Body of pancreas (tissue), 4 donors: ENCODE data around the gene EXOC5. TPM values are rescaled to one million over a fixed set of nuclear protein-coding genes. Genes with fewer than 3 reads are reported as not detected.

Experiments used
- ATAC-seq: fragments of 150-250 bp; one replicate; pipeline ENCODE4 v1.9.1; 2016
- DNase-seq, 4 donors: peaks; one replicate each; pipeline ENCODE4 v3.0.0-alpha.2; 2019
- H3K27ac ChIP-seq, 4 donors: fragments of 200-600 bp; sonication (generic); 1 replicate in 3 of 4; 2 replicates in 1 of 4; pipeline versions ENCODE4 v1.5.1 to v1.6.1; 2016 to 2019; ENCODE audit warnings: mild to moderate bottlenecking in 1 of 4, mixed read lengths in 1 of 4, moderate library complexity in 1 of 4
- H3K27me3 ChIP-seq, 2 donors: fragments of 200-600 bp; sonication (generic); one replicate each; pipeline ENCODE4 v1.6.0; 2016; ENCODE audit warnings: mild to moderate bottlenecking in 1 of 2
- H3K36me3 ChIP-seq, 2 donors: fragments of 200-600 bp; sonication (generic); replicated peaks in 1 of 2; 2 replicates each; pipeline ENCODE4 v1.5.1; 2016; ENCODE audit warnings: low read depth in 2 of 2; ENCODE audit not compliant: insufficient read depth in 1 of 2
- H3K4me1 ChIP-seq: fragments of 200-600 bp; sonication (generic); one replicate; pipeline ENCODE4 v1.6.0; 2016
- H3K4me3 ChIP-seq, 2 donors: fragments of 200-600 bp; sonication (generic); 1 replicate in 1 of 2; 2 replicates in 1 of 2; pipeline ENCODE4 v1.5.1; 2016 to 2019
- H3K9me3 ChIP-seq, 3 donors: fragments of 200-600 bp; sonication (generic); 1 replicate in 2 of 3; 2 replicates in 1 of 3; pipeline ENCODE4 v1.5.1; 2016
- POLR2A ChIP-seq, 3 donors: fragments of 450-650 bp; IDR thresholded peaks; one replicate each; pipeline ENCODE4 v1.6.1; 2016; ENCODE audit warnings: antibody characterized with exemption in 3 of 3, mild to moderate bottlenecking in 2 of 3
- WGBS, 2 donors: methylation state at CpG; one replicate each; pipeline ENCODE4 v1.1.5; 2017; 5-methylcytosine and 5-hydroxymethylcytosine counted together
- intact Hi-C: fragments of 100-400 bp; cut with DNase I; formaldehyde crosslinking; loops from one replicate; pipeline ENCODE4 v1.15.1; 2023
- total RNA-seq, 2 donors: library from RNA; depleted of rRNA; stranded (reverse); fragments of >200 nt; gene quantifications; one replicate each; pipeline ENCODE4 v1.1.0, GENCODE V29; 2016
- TF ChIP-seq, protein P1 (sequence below), 7 experiments: fragments of 450-650 bp in 4 of 7; fragments of 200-600 bp in 3 of 7; sonication (generic) in 3 of 7; IDR thresholded peaks; one replicate each; pipeline ENCODE4 v1.5.1; 2016 to 2019; ENCODE audit warnings: antibody characterized with exemption in 7 of 7

Gene EXOC5
- total RNA-seq, 2 donors from 2014 or later: 16.3 to 19.4 TPM

DNA sequence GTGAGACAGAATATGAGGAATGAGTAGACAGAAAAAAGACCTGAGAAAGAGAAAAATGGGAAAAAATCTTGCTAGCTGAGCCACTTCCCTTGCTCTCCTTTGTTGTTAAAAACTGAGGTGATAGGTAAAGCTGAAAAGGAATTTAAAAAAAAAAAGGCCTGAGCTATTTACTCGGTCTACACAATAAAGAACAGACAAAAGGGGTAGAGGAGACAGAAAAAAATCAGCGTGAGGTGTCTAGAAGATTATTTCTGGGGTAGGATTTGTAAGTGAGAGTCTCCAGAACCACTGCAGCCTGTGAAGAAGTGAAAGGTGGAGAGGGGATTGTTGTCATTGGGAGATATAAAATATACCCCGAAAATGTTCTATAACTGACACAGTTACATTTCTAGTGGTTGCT is 98.8 kb downstream of the EXOC5 start:
- ATAC-seq: no peak
- WGBS, 2 donors: 49 to 61% methylated on average over 3 of the region's 3 CpGs
- no peak for TF ChIP-seq POLR2A (IDR thresholded peaks at IDR 0.05)
- TF ChIP-seq, protein P1, sequence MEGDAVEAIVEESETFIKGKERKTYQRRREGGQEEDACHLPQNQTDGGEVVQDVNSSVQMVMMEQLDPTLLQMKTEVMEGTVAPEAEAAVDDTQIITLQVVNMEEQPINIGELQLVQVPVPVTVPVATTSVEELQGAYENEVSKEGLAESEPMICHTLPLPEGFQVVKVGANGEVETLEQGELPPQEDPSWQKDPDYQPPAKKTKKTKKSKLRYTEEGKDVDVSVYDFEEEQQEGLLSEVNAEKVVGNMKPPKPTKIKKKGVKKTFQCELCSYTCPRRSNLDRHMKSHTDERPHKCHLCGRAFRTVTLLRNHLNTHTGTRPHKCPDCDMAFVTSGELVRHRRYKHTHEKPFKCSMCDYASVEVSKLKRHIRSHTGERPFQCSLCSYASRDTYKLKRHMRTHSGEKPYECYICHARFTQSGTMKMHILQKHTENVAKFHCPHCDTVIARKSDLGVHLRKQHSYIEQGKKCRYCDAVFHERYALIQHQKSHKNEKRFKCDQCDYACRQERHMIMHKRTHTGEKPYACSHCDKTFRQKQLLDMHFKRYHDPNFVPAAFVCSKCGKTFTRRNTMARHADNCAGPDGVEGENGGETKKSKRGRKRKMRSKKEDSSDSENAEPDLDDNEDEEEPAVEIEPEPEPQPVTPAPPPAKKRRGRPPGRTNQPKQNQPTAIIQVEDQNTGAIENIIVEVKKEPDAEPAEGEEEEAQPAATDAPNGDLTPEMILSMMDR (IDR thresholded peaks at IDR 0.05): no peak
- Histone ChIP-seq H3K27me3 (no peaks in the 10 kb centered on the region), H3K27ac (no peak overlapping the region), H3K4me1 (no peaks in the 10 kb centered on the region), H3K9me3 (no peaks in the 10 kb centered on the region), H3K4me3 (no peak overlapping the region), H3K36me3 (no peaks in the 10 kb centered on the region)
- intact Hi-C loops: no loop called here
- DNase-seq: no peak

DNA sequence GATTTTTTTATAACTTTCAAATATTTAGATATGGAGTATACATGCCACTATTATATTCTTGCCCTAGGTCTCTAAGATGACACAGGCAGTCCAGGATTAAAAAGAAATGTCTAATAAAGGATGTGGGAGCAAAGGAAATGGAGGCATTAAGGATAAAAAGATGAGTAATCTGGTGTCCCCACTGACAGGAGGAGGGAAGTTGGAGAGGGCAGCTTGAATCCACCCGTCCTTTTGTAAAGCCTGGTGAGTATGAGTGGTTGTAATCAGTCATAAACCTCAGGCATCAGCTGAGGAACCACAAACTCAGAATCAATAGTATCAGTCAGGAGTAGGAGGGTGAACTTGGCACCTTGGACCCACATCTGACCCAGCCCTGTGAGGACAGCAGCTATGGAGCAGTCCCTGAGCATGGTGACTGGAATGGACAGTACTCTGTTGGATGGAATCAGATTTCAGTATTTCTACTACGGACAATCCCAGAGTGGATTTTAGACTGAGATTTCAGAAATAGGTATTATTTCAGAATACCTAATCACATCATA is 100.5 kb downstream of the EXOC5 start:
- no peak for ATAC-seq
- no peak for TF ChIP-seq POLR2A (IDR thresholded peaks at IDR 0.05)
- TF ChIP-seq, protein P1 (IDR thresholded peaks at IDR 0.05): no peak
- intact Hi-C loops: no loop called here
- DNase-seq: no peak
- no peaks in the 10 kb centered on the region for H3K4me1 ChIP-seq
- 71 to 83% methylated on average over 2 of the region's 2 CpGs for WGBS, 2 donors
- H3K36me3 ChIP-seq: no peaks in the 10 kb centered on the region
- no peak overlapping the region for H3K27ac ChIP-seq
- H3K27me3 ChIP-seq: no peaks in the 10 kb centered on the region
- H3K4me3 ChIP-seq: no peak overlapping the region
- no peaks in the 10 kb centered on the region for H3K9me3 ChIP-seq

DNA sequence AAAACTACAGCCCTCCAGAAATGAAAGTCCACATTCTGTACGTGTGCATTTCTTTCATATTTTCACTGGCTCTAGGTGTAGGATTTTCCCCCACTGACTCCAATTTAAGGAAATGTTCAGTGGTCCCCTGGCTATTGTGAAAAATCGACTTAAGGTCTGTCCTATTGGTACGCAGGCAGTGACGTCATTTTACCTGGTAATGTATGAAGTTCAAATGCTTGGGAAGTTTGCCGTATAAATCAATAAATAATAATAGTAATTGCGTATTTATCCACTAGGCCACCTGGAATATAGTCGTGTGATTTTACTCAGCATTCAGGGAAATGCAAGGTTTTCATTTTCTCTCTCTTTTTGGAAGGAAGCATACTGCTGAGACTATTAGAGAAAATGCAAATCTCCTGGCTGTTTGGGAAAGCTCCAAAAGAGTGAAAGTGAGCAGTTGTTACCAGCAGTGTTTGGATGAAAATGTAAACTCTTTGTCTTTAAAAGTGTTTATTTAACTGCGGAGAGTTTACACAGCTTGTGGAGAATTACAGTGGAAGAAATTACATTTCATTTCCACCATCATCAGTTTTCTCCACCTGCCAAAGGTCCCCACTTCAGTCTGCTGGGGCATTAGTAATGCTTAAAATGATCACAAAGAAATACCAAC is 107.0 kb downstream of the EXOC5 start:
- no peak for TF ChIP-seq POLR2A (IDR thresholded peaks at IDR 0.05)
- TF ChIP-seq, protein P1 (IDR thresholded peaks at IDR 0.05): no peak
- DNase-seq (no peak), ATAC-seq (no peak)
- intact Hi-C loops: no loop called here
- H3K27ac ChIP-seq: no peak overlapping the region
- no peaks in the 10 kb centered on the region for H3K4me1 ChIP-seq
- no peaks in the 10 kb centered on the region for H3K36me3 ChIP-seq
- H3K27me3 ChIP-seq: no peaks in the 10 kb centered on the region
- WGBS, 2 donors: 34 to 36% methylated on average over 8 of the region's 8 CpGs
- H3K9me3 ChIP-seq: no peaks in the 10 kb centered on the region
- no peak overlapping the region for H3K4me3 ChIP-seq

DNA sequence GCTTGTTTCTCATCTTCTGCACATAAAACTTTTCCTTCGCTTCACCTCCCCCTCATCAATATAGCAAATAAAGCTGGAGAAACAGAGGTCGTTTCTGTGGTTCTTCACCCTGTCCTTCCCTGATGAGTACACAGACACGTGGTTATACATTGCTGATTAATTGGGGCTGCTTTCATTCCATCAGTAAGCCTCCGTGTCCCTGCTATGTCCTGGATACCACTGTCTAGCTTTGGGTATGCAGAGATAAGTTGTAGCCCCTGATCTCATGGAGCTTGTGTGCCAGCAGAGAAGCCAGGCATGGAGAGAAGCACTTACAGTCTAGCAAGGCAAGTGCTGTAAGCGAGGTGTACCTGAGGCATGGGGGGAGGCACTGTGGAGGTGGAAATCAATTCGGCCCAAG is 108.4 kb downstream of the EXOC5 start:
- Histone ChIP-seq H3K27ac (no peak overlapping the region), H3K4me1 (no peaks in the 10 kb centered on the region), H3K9me3 (no peaks in the 10 kb centered on the region), H3K27me3 (no peaks in the 10 kb centered on the region), H3K36me3 (no peaks in the 10 kb centered on the region), H3K4me3 (no peak overlapping the region)
- DNase-seq (no peak), ATAC-seq (no peak)
- WGBS, 2 donors: 43 to 54% methylated on average over 6 of the region's 6 CpGs
- no peak for TF ChIP-seq POLR2A (IDR thresholded peaks at IDR 0.05)
- TF ChIP-seq, protein P1 (IDR thresholded peaks at IDR 0.05): no peak
- intact Hi-C loops: no loop called here

DNA sequence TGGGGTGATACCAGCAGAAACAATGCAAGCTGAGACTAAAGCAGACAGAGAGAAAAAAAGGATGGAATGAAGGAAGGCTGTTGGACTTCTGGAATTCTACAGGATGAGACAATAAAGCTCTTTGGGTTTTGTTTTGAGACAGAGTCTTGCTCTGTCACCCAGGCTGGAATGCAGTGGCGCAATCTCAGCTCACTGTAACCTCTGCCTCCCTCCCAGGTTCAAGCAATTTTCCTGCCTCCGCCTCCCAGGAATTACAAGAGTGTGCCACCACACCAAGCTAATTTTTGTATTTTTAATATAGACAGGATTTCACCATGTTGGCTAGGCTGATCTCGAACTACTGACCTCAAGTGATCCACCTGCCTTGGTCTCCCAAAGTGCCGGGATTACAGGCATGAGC is 115.4 kb downstream of the EXOC5 start:
- WGBS, 2 donors: 81 to 92% methylated on average over 4 of the region's 4 CpGs
- no peak for ATAC-seq
- no peak for TF ChIP-seq POLR2A (IDR thresholded peaks at IDR 0.05)
- TF ChIP-seq, protein P1 (IDR thresholded peaks at IDR 0.05): no peak

More for the DNA sequence above, 115.4 kb downstream of the EXOC5 start:
- no peak for DNase-seq
- Histone ChIP-seq H3K27me3 (no peaks in the 10 kb centered on the region), H3K27ac (no peak overlapping the region), H3K4me3 (no peak overlapping the region), H3K36me3 (no peaks in the 10 kb centered on the region), H3K9me3 (no peaks in the 10 kb centered on the region), H3K4me1 (no peaks in the 10 kb centered on the region)
- intact Hi-C loops: no loop called here
